Neural progenitor cell (in vitro differentiated cells): ENCODE data around the gene LRRC74B. TPM values are rescaled to one million over a fixed set of nuclear protein-coding genes. Genes with fewer than 3 reads are reported as not detected.
"Not testable (repeated sequence)": the region's sequence is repeated elsewhere in the genome, so short reads cannot be mapped to it uniquely, and the experiment has no call there.

Experiments
- DNase-seq: peaks from one replicate; pipeline ENCODE4 v3.0.0-alpha.2; 2016; ENCODE audit warnings: low spot score
- H2AFZ ChIP-seq: fragments of 200-600 bp; sonication (generic); replicated peaks from 2 replicates; pipeline ENCODE4 v1.6.1; 2016; ENCODE audit warnings: antibody characterized with exemption
- H3F3A ChIP-seq: fragments of 200-600 bp; sonication (generic); 2 replicates; pipeline ENCODE4 v1.6.1; 2016; ENCODE audit warnings: antibody characterized with exemption, low read depth
- H3K27ac ChIP-seq: fragments of 200-600 bp; sonication (generic); 2 replicates; pipeline ENCODE4 v1.5.1; 2016; ENCODE audit warnings: mild to moderate bottlenecking
- H3K27me3 ChIP-seq: fragments of 200-600 bp; sonication (generic); 2 replicates; pipeline ENCODE4 v1.6.1; 2016; ENCODE audit warnings: mild to moderate bottlenecking, moderate library complexity
- H3K36me3 ChIP-seq: fragments of 200-600 bp; sonication (generic); 2 replicates; pipeline ENCODE4 v1.5.1; 2016
- H3K4me1 ChIP-seq: fragments of 200-600 bp; sonication (generic); 2 replicates; pipeline ENCODE4 v1.6.1; 2016; ENCODE audit warnings: mixed run types
- H3K4me2 ChIP-seq: fragments of 200-600 bp; sonication (generic); 2 replicates; pipeline ENCODE4 v1.6.1; 2016
- H3K4me3 ChIP-seq: fragments of 200-600 bp; sonication (generic); 2 replicates; pipeline ENCODE4 v1.5.1; 2016
- H3K79me2 ChIP-seq: fragments of 200-600 bp; sonication (generic); 2 replicates; pipeline ENCODE4 v1.6.1; 2016; ENCODE audit warnings: low read depth
- H3K9ac ChIP-seq: fragments of 200-600 bp; sonication (generic); 2 replicates; pipeline ENCODE4 v1.6.1; 2016
- H3K9me3 ChIP-seq: fragments of 200-600 bp; sonication (generic); 2 replicates; pipeline ENCODE4 v1.5.1; 2016; ENCODE audit warnings: low read depth
- H4K20me1 ChIP-seq: fragments of 200-600 bp; sonication (generic); 2 replicates; pipeline ENCODE4 v1.6.1; 2016; ENCODE audit warnings: low read depth
- H3K27ac Mint-ChIP-seq: 3 replicates; pipeline ENCODE4 v1.8.0; 2021; ENCODE audit warnings: mixed read lengths
- H3K27me3 Mint-ChIP-seq: 2 replicates; pipeline ENCODE4 v1.8.0; 2022; ENCODE audit warnings: low read depth, mild to moderate bottlenecking, inconsistent platforms, moderate library complexity, mixed read lengths; ENCODE audit not compliant: insufficient read depth
- H3K36me3 Mint-ChIP-seq: 3 replicates; pipeline ENCODE4 v1.8.0; 2021; ENCODE audit warnings: mixed read lengths
- H3K4me1 Mint-ChIP-seq: 3 replicates; pipeline ENCODE4 v1.8.0; 2021; ENCODE audit warnings: mixed read lengths
- H3K4me3 Mint-ChIP-seq: 3 replicates; pipeline ENCODE4 v1.8.0; 2021; ENCODE audit warnings: mild to moderate bottlenecking, moderate library complexity, mixed read lengths
- H3K9me3 Mint-ChIP-seq: 3 replicates; pipeline ENCODE4 v1.8.0; 2020; ENCODE audit warnings: mixed read lengths
- EZH2 ChIP-seq: fragments of 200-600 bp; sonication (generic); IDR thresholded peaks from 2 replicates; pipeline ENCODE4 v1.6.1; 2017; ENCODE audit warnings: antibody characterized with exemption, mild to moderate bottlenecking, moderate library complexity
- EZH2phosphoT487 ChIP-seq: fragments of 200-600 bp; sonication (generic); IDR thresholded peaks from 2 replicates; pipeline ENCODE4 v1.6.1; 2017; ENCODE audit warnings: antibody characterized with exemption
- total RNA-seq: library from RNA; depleted of rRNA; stranded (reverse); fragments of >200 nt; gene quantifications from 2 replicates; pipeline ENCODE4 v1.2.3, GENCODE V29; 2015; ENCODE audit warnings: low replicate concordance
- TF ChIP-seq, protein P1 (sequence below): fragments of 200-600 bp; sonication (generic); IDR thresholded peaks from 2 replicates; pipeline ENCODE4 v1.5.1; 2017; ENCODE audit warnings: antibody characterized with exemption, mild to moderate bottlenecking

Gene LRRC74B
- total RNA-seq, 1 donor from 2014 or later, result not detected

DNA sequence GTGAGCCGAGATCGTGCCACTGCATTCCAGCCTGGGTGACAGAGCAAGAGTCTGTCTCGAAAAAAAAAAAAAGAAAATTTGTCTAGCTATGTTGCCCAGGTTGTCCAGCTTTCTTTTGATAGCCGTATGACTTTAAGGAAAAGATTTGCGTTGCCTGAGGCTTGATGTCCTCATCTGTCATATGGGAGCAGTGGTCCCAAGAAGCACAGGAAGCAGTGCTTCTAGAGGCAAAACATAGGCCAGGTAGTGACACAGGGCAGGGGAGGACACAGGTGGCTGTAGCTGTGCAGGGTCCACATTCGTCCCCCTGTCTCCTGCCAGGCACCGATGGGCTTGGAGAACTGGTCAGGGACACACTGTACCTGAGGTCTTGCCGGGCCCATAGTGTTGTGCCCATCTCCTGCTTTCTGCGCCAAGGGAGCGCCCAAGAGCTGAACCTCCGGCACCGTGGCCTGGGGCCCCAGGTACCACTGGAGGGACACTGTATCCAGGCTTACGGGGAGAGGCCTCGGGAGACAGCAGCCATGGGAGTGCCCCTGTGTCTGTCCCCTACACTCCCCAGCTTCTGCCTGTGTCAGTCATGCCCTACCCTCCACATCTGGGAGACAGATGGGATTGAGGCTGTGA is 1.4 kb downstream of the LRRC74B start:
- Mint-ChIP-seq H3K9me3 (no peaks in the 10 kb centered on the region), H3K27ac (no peak overlapping the region), H3K36me3 (no peaks in the 10 kb centered on the region), H3K4me3 (peak overlapping the region; percentile 53), H3K4me1 (peaks cover 47% of the 10 kb centered on the region), H3K27me3 (peaks cover 8% of the 10 kb centered on the region)
- H3K4me1 ChIP-seq, result peaks cover 8% of the 10 kb centered on the region
- H3K9me3 ChIP-seq, result no peaks in the 10 kb centered on the region
- H3K79me2 ChIP-seq, result no peaks in the 10 kb centered on the region
- no peak overlapping the region for H3K9ac ChIP-seq
- no peak overlapping the region for H3K27ac ChIP-seq
- peaks cover 6% of the 10 kb centered on the region for H3F3A ChIP-seq
- TF ChIP-seq, protein P1, sequence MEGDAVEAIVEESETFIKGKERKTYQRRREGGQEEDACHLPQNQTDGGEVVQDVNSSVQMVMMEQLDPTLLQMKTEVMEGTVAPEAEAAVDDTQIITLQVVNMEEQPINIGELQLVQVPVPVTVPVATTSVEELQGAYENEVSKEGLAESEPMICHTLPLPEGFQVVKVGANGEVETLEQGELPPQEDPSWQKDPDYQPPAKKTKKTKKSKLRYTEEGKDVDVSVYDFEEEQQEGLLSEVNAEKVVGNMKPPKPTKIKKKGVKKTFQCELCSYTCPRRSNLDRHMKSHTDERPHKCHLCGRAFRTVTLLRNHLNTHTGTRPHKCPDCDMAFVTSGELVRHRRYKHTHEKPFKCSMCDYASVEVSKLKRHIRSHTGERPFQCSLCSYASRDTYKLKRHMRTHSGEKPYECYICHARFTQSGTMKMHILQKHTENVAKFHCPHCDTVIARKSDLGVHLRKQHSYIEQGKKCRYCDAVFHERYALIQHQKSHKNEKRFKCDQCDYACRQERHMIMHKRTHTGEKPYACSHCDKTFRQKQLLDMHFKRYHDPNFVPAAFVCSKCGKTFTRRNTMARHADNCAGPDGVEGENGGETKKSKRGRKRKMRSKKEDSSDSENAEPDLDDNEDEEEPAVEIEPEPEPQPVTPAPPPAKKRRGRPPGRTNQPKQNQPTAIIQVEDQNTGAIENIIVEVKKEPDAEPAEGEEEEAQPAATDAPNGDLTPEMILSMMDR, result no peak
- TF ChIP-seq EZH2phosphoT487 (no peak), EZH2 (no peak)
- no peak overlapping the region for H3K4me3 ChIP-seq
- DNase-seq, result no peak
- H3K4me2 ChIP-seq, result no peak overlapping the region
- H4K20me1 ChIP-seq, result no peaks in the 10 kb centered on the region
- H3K36me3 ChIP-seq, result no peaks in the 10 kb centered on the region
- peaks cover 20% of the 10 kb centered on the region for H3K27me3 ChIP-seq
- H2AFZ ChIP-seq, result no peak overlapping the region

DNA sequence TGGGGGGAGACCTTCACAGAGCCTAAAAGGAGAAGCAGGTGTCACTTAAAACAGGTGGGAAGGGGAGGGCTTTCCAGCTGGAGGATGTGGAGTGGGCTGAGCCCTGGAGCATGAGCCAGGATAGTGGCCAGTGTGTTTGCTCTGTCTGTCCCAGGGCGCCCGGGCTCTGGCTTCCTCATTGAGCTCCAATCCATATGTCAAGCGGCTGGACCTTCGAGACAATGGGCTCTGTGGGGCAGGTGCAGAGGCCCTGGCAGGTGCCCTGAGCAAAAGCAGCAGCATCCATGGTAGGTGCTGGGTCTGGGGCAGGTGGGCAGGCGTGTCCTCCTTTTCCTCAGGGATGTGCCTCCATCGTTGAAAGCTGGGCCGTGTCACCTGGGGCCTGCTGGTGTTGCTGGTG is 2.0 kb downstream of the LRRC74B start:
- Histone ChIP-seq H3K9me3 (no peaks in the 10 kb centered on the region), H3K4me1 (peaks cover 8% of the 10 kb centered on the region), H4K20me1 (no peaks in the 10 kb centered on the region), H3K9ac (no peak overlapping the region), H3K27ac (no peak overlapping the region), H3F3A (peaks cover 6% of the 10 kb centered on the region), H2AFZ (no peak overlapping the region), H3K36me3 (no peaks in the 10 kb centered on the region), H3K4me3 (no peak overlapping the region), H3K79me2 (no peaks in the 10 kb centered on the region), H3K4me2 (no peak overlapping the region), H3K27me3 (peaks cover 20% of the 10 kb centered on the region)
- Mint-ChIP-seq H3K27ac (no peak overlapping the region), H3K9me3 (no peaks in the 10 kb centered on the region), H3K4me1 (peaks cover 49% of the 10 kb centered on the region), H3K4me3 (no peak overlapping the region), H3K27me3 (peaks cover 5% of the 10 kb centered on the region), H3K36me3 (no peaks in the 10 kb centered on the region)
- TF ChIP-seq EZH2phosphoT487 (no peak), EZH2 (no peak)
- TF ChIP-seq, protein P1, result no peak
- no peak for DNase-seq

DNA sequence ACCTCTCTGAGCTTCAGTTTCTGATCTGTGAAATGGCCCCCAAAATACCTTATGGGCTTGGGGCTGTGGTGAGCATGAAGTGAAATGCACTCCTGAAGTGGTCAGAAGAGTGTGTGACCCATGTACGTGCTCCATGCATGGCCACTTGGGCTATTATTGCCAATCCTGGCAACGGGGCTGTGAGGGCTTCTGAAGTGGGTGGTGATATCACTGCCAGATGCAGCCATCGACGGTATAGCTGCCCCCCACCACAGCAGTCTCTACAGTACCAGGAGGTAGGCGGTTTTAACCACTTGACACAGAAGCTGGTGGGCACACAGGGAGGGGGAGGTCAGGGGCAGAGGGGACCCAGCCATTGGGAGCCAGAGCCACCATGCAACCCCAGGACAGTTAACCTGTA is 2.7 kb downstream of the LRRC74B start:
- H3K27ac ChIP-seq, H3K4me3 Mint-ChIP-seq, H3K36me3 ChIP-seq, H3K4me2 ChIP-seq, H3K27ac Mint-ChIP-seq, H3K79me2 ChIP-seq, H3K9me3 Mint-ChIP-seq, H3K27me3 Mint-ChIP-seq, H3K36me3 Mint-ChIP-seq, DNase-seq, H2AFZ ChIP-seq, H3F3A ChIP-seq, H3K4me1 ChIP-seq, H3K9me3 ChIP-seq, H3K9ac ChIP-seq, H4K20me1 ChIP-seq, H3K4me3 ChIP-seq: not testable (repeated sequence)
- peaks cover 46% of the 10 kb centered on the region for H3K4me1 Mint-ChIP-seq
- peaks cover 17% of the 10 kb centered on the region for H3K27me3 ChIP-seq

DNA sequence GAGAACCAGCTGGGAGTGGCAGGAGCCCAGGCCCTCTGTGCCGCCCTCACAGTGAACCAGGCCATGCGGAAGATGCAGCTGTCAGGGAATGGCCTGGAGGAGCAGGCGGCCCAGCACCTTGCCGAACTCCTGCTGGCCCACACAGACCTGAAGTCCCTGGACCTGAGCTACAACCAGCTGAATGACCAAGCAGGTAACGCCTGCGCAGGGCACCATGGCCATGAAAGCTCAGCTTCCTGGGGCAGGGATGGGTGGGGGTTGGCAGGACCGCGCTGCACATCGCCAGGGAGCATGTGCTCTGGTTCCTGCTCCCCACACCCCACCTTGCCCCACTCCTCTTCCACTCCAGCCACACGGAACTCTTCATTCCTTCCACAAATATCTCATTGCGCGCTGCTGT is 3.2 kb downstream of the LRRC74B start:
- not testable (repeated sequence) for H3K27ac ChIP-seq, H3K4me1 ChIP-seq, H3K36me3 ChIP-seq, H3K9me3 ChIP-seq, H3K4me2 ChIP-seq, H3F3A ChIP-seq, H3K27ac Mint-ChIP-seq, H3K27me3 Mint-ChIP-seq, H3K4me3 ChIP-seq, H3K9ac ChIP-seq, H3K9me3 Mint-ChIP-seq, H2AFZ ChIP-seq, H3K36me3 Mint-ChIP-seq, H3K79me2 ChIP-seq, DNase-seq, H4K20me1 ChIP-seq
- peak overlapping the region; percentile 43 for H3K4me3 Mint-ChIP-seq
- peaks cover 12% of the 10 kb centered on the region for H3K27me3 ChIP-seq
- peaks cover 43% of the 10 kb centered on the region for H3K4me1 Mint-ChIP-seq
